ENCODE data around the gene CCN6. TPM values are rescaled to one million over a fixed set of nuclear protein-coding genes. Genes with fewer than 3 reads are reported as not detected.
A peak's percentile ranks its signal among the peaks of the same experiment; 100 is the strongest.
"Not testable (repeated sequence)": the region's sequence is repeated elsewhere in the genome, so short reads cannot be mapped to it uniquely, and the experiment has no call there.

The CCN6 gene
- total and polyA plus RNA-seq, 7 donors: 0.01 TPM; not detected in 6

- intact Hi-C loops (cut with DNase I): no loop called here
- Histone ChIP-seq H3K9me3 (no peaks in the 10 kb centered on the region), H3K4me1 (peaks cover 10% of the 10 kb centered on the region), H3K27ac (peak within 1 kb of the TSS; percentile 85), H3K27me3 (ENCODE audit: insufficient read depth in 3 of 3, low read length in 2 of 3) (no peaks in the 10 kb centered on the region), H3K36me3 (ENCODE audit: insufficient read depth in 1 of 2, low read depth in 1 of 2) (peaks cover 0 to 28% of the 10 kb centered on the region in 2 donors), H3K4me3 (peak within 1 kb of the TSS; percentile 89)
- WGBS, 3 donors: 0% methylated on average over 59 to 60 of the region's 60 CpGs
- ATAC-seq (peak; percentile 97 to 99 (median 98)), DNase-seq (peak; percentile 90 to 95)
- TF ChIP-seq CTCF (IDR thresholded peaks at IDR 0.05): no peak
These were observed 33.4 kb downstream of the CCN6 start, which contains the start of the genes FAM229B and TUBE1 for GRCh38 chr6:112087136-112087911. TSS of gene FAM229B (plus strand) at chr6:112087591. CDS start at chr6:112099284, 11,693 bp downstream. TSS of gene TUBE1 (minus strand) at chr6:112087482. CDS start at chr6:112087434, 48 bp downstream.

GRCh38 chr6:112087916-112088315, 34.0 kb downstream of the CCN6 start:
- Histone ChIP-seq H3K4me1 (peaks cover 10% of the 10 kb centered on the region), H3K27ac (peak overlapping the region; percentile 85), H3K36me3 (ENCODE audit: insufficient read depth in 1 of 2, low read depth in 1 of 2) (peaks cover 0 to 23% of the 10 kb centered on the region in 2 donors), H3K4me3 (peak overlapping the region; percentile 89), H3K9me3 (no peaks in the 10 kb centered on the region), H3K27me3 (ENCODE audit: insufficient read depth in 3 of 3, low read length in 2 of 3) (no peaks in the 10 kb centered on the region)
- intact Hi-C loops (cut with DNase I): no loop called here
- DNase-seq: no peak
- WGBS, 3 donors: 15 to 17% (median 16%) methylated on average over 7 of the region's 7 CpGs
- TF ChIP-seq CTCF (IDR thresholded peaks at IDR 0.05): no peak
- peak in 1 of 4 donors; percentile 3 for ATAC-seq

- no peak for TF ChIP-seq CTCF (IDR thresholded peaks at IDR 0.05)
- Histone ChIP-seq H3K4me1 (no peaks in the 10 kb centered on the region), H3K27ac (no peak overlapping the region), H3K9me3 (no peaks in the 10 kb centered on the region), H3K27me3 (ENCODE audit: insufficient read depth in 3 of 3, low read length in 2 of 3) (no peaks in the 10 kb centered on the region), H3K4me3 (no peak overlapping the region), H3K36me3 (ENCODE audit: insufficient read depth in 1 of 2, low read depth in 1 of 2) (peaks cover 6 to 22% of the 10 kb centered on the region in 2 donors)
- WGBS, 3 donors: 90 to 93% (median 92%) methylated on average over 2 of the region's 2 CpGs
- intact Hi-C loops (cut with DNase I): no loop called here
- DNase-seq (no peak), ATAC-seq (no peak)
These were observed 43.0 kb downstream of the CCN6 start for GRCh38 chr6:112096901-112097300.

GRCh38 chr6:112100561-112100960, 46.7 kb downstream of the CCN6 start:
- H3K27ac ChIP-seq: peak overlapping the region; percentile 10
- H3K4me3 ChIP-seq: no peak overlapping the region
- peaks cover 6 to 22% of the 10 kb centered on the region in 2 donors for H3K36me3 ChIP-seq (ENCODE audit: insufficient read depth in 1 of 2, low read depth in 1 of 2)
- no peaks in the 10 kb centered on the region for H3K27me3 ChIP-seq (ENCODE audit: insufficient read depth in 3 of 3, low read length in 2 of 3)
- no peaks in the 10 kb centered on the region for H3K9me3 ChIP-seq
- intact Hi-C loops (cut with DNase I): no loop called here
- H3K4me1 ChIP-seq: no peaks in the 10 kb centered on the region
- DNase-seq (no peak), ATAC-seq (no peak)
- TF ChIP-seq CTCF (IDR thresholded peaks at IDR 0.05): no peak
- WGBS, 3 donors: 68 to 70% (median 69%) methylated on average over 4 of the region's 4 CpGs

- H3K9me3 ChIP-seq; H3K4me3 ChIP-seq; H3K4me1 ChIP-seq; H3K27me3 ChIP-seq (ENCODE audit: insufficient read depth in 3 of 3, low read length in 2 of 3); H3K36me3 ChIP-seq (ENCODE audit: insufficient read depth in 1 of 2, low read depth in 1 of 2); ATAC-seq; H3K27ac ChIP-seq; DNase-seq; intact Hi-C loops (cut with DNase I): not testable (repeated sequence)
- WGBS, 3 donors: 86 to 96% (median 93%) methylated on average over 2 of the region's 2 CpGs
These were observed 52.1 kb downstream of the CCN6 start for GRCh38 chr6:112106026-112106425.
